Effector memory CD4-positive, alpha-beta T cell (primary cell): ENCODE measurements around the gene CYRIA.

Experiments
- DNase-seq, 3 donors: peaks; one replicate each; pipeline ENCODE4 v3.0.0-alpha.2; 2020
- H3K27ac ChIP-seq: 2 replicates; pipeline ENCODE4 v1.7.0; 2013; ENCODE audit warnings: mild to moderate bottlenecking, low read length, moderate library complexity; ENCODE audit not compliant: insufficient read depth, poor library complexity, severe bottlenecking
- H3K27me3 ChIP-seq: replicated peaks from 2 replicates; pipeline ENCODE4 v1.7.0; 2013; ENCODE audit warnings: mild to moderate bottlenecking, low read length; ENCODE audit not compliant: insufficient read depth, control insufficient read depth, poor library complexity, severe bottlenecking
- H3K36me3 ChIP-seq: 2 replicates; pipeline ENCODE4 v1.7.0; 2013; ENCODE audit warnings: mild to moderate bottlenecking, low read length, moderate library complexity; ENCODE audit not compliant: control insufficient read depth, insufficient read depth
- H3K4me1 ChIP-seq: 2 replicates; pipeline ENCODE4 v1.7.0; 2013; ENCODE audit warnings: low read length, mild to moderate bottlenecking; ENCODE audit not compliant: control insufficient read depth, insufficient read depth, poor library complexity, severe bottlenecking
- H3K4me3 ChIP-seq: 2 replicates; pipeline ENCODE4 v1.7.0; 2013; ENCODE audit warnings: low read length, low read depth, mild to moderate bottlenecking; ENCODE audit not compliant: insufficient read depth, poor library complexity, severe bottlenecking
- H3K9me3 ChIP-seq: 2 replicates; pipeline ENCODE4 v1.7.0; 2013; ENCODE audit warnings: mild to moderate bottlenecking, low read length, moderate library complexity; ENCODE audit not compliant: control insufficient read depth
- total RNA-seq, 3 donors: gene quantifications; one replicate each; lab custom pipeline; 2026; lab: John Stamatoyannopoulos, UW

The CYRIA gene
- total RNA-seq: 0 to 4.8 (median 0.09) reads per million in 3 donors

- Histone ChIP-seq H3K4me3 (peak within 1 kb of the TSS; percentile 22), H3K36me3 (no peaks in the 10 kb centered on the region), H3K27me3 (peaks cover 21% of the 10 kb centered on the region), H3K9me3 (no peaks in the 10 kb centered on the region), H3K4me1 (peaks cover 10% of the 10 kb centered on the region), H3K27ac (no peak within 1 kb of the TSS)
- peak in 2 of 3 donors; percentile 9 to 14 for DNase-seq
Measured at GRCh38 chr2:16665748-16666448, at the start of gene CYRIA. Gene CYRIA, minus strand, starts transcription at chr2:16665834. Its CDS starts 77,715 bp downstream, at chr2:16588119.

GRCh38 chr2:16713011-16713423 lies 47.4 kb upstream of the CYRIA start:
- Histone ChIP-seq H3K27ac (no peak overlapping the region), H3K27me3 (no peaks in the 10 kb centered on the region), H3K36me3 (no peaks in the 10 kb centered on the region), H3K4me1 (no peaks in the 10 kb centered on the region), H3K9me3 (no peaks in the 10 kb centered on the region), H3K4me3 (no peak overlapping the region)
- no peak for DNase-seq

GRCh38 chr2:16709769-16710168 lies 44.1 kb upstream of the CYRIA start:
- H3K4me3 ChIP-seq: no peak overlapping the region
- H3K27ac ChIP-seq: no peak overlapping the region
- H3K36me3 ChIP-seq: no peaks in the 10 kb centered on the region
- no peak for DNase-seq
- H3K27me3 ChIP-seq: no peaks in the 10 kb centered on the region
- H3K9me3 ChIP-seq: no peaks in the 10 kb centered on the region
- H3K4me1 ChIP-seq: no peaks in the 10 kb centered on the region

- no peaks in the 10 kb centered on the region for H3K4me1 ChIP-seq
- H3K27ac ChIP-seq: no peak overlapping the region
- no peak for DNase-seq
- no peaks in the 10 kb centered on the region for H3K9me3 ChIP-seq
- no peak overlapping the region for H3K4me3 ChIP-seq
- H3K27me3 ChIP-seq: no peaks in the 10 kb centered on the region
- no peaks in the 10 kb centered on the region for H3K36me3 ChIP-seq
Measured at GRCh38 chr2:16708173-16708572, 42.5 kb upstream of the CYRIA start.

- no peak overlapping the region for H3K27ac ChIP-seq
- no peak for DNase-seq
- no peaks in the 10 kb centered on the region for H3K9me3 ChIP-seq
- no peaks in the 10 kb centered on the region for H3K27me3 ChIP-seq
- no peaks in the 10 kb centered on the region for H3K36me3 ChIP-seq
- H3K4me3 ChIP-seq: no peak overlapping the region
- H3K4me1 ChIP-seq: no peaks in the 10 kb centered on the region
Measured at GRCh38 chr2:16707014-16707623, 41.5 kb upstream of the CYRIA start.

- H3K27me3 ChIP-seq: no peaks in the 10 kb centered on the region
- H3K36me3 ChIP-seq: no peaks in the 10 kb centered on the region
- no peak for DNase-seq
- no peak overlapping the region for H3K27ac ChIP-seq
- H3K4me3 ChIP-seq: no peak overlapping the region
- H3K4me1 ChIP-seq: no peaks in the 10 kb centered on the region
- H3K9me3 ChIP-seq: no peaks in the 10 kb centered on the region
Measured at GRCh38 chr2:16700551-16701259, 35.1 kb upstream of the CYRIA start.

GRCh38 chr2:16693854-16694253 lies 28.2 kb upstream of the CYRIA start:
- DNase-seq: no peak
- H3K27ac ChIP-seq: no peak overlapping the region
- H3K4me3 ChIP-seq: no peak overlapping the region
- H3K36me3 ChIP-seq: no peaks in the 10 kb centered on the region
- no peaks in the 10 kb centered on the region for H3K27me3 ChIP-seq
- H3K9me3 ChIP-seq: no peaks in the 10 kb centered on the region
- no peaks in the 10 kb centered on the region for H3K4me1 ChIP-seq

GRCh38 chr2:16691261-16691660 lies 25.6 kb upstream of the CYRIA start:
- Histone ChIP-seq H3K27me3 (no peaks in the 10 kb centered on the region), H3K4me1 (no peaks in the 10 kb centered on the region), H3K4me3 (no peak overlapping the region), H3K36me3 (no peaks in the 10 kb centered on the region), H3K9me3 (no peaks in the 10 kb centered on the region), H3K27ac (no peak overlapping the region)
- no peak for DNase-seq

- Histone ChIP-seq H3K4me3 (no peak overlapping the region), H3K9me3 (no peaks in the 10 kb centered on the region), H3K27ac (no peak overlapping the region)
Measured at GRCh38 chr2:16687955-16688354, 22.3 kb upstream of the CYRIA start.

GRCh38 chr2:16687222-16687621 lies 21.6 kb upstream of the CYRIA start:
- no peak overlapping the region for H3K27ac ChIP-seq
- no peak for DNase-seq
- H3K4me3 ChIP-seq: no peak overlapping the region
- no peaks in the 10 kb centered on the region for H3K36me3 ChIP-seq
- no peaks in the 10 kb centered on the region for H3K9me3 ChIP-seq
- no peaks in the 10 kb centered on the region for H3K4me1 ChIP-seq
- H3K27me3 ChIP-seq: no peaks in the 10 kb centered on the region

More at GRCh38 chr2:16687955-16688354, 22.3 kb upstream of the CYRIA start:
- Histone ChIP-seq H3K36me3 (no peaks in the 10 kb centered on the region), H3K27me3 (no peaks in the 10 kb centered on the region), H3K4me1 (no peaks in the 10 kb centered on the region)
- DNase-seq: no peak
